ENCODE measurements around the gene ABCF1.

ABCF1 gene

DNA sequence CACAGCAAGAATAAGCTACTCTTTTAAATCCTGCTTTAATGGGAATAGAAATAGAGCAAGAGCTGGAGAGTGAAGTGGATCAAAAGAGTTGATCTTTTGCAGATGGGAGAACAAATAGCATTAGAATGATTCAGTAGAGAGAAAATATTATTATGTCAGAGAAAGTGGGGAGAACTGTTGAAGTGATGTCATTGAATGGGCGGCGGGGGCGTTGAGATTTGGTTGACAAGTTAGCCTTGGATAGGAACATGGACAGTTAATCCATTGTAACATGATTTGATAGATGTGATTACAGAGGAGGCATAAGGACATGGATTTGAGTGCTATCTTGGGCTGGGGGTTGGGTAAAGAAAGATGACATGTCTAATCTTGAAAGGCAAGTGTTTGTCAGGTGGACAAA is 64.6 kb downstream of the ABCF1 start:
- DNase-seq, result no peak

DNA sequence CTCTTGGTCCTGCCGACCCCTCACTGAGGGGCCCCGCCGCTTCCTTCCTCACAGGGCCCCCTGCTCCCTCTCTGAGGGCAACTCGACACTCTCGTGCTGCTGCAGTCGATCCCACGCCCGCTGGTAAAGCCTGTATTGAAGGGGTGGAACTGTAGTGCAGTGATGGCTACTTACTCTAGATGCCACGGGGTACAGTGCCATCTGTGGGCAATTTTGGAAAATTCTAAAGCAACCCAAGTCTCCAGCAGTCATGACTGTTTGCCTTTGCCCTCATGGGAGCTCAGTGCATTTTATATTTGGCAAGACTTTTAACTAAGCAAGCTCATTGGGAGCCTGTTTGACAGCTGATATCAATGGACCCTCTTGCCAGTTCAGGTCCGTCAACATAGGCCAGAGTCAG is 69.2 kb downstream of the ABCF1 start:
- DNase-seq, result no peak

DNA sequence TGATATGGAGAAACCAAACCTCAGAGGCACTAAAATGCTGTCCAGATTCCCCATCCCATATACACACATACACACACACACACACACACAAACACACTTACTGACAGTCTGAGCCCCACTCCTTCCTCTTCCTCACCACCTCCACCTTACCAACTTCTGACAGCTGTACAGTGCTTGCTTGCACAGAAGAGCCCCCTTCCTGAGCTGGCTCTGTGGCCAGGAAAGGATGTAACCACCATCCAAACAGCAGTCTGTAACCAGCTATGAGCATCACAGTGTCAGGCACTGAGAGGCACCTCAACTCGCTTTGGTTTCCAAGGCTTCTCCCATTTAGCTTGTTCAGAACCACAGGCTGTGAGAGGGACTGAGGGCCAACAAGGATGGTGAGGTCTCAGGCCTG is 69.8 kb downstream of the ABCF1 start:
- no peak for DNase-seq

Data from activated naive CD4-positive, alpha-beta T cell treated with anti-CD3 and anti-CD28 coated beads, Interleukin-2, amount 50 U/mL, for 16 hours (primary cell).